Coronary artery (tissue), 2 donors: ENCODE measurements around the gene RNPEPL1.
"Not testable (repeated sequence)": the region's sequence is repeated elsewhere in the genome, so short reads cannot be mapped to it uniquely, and the experiment has no call there.

Experiments
- DNase-seq: peaks from one replicate; pipeline ENCODE4 v3.0.0-alpha.2; 2017; ENCODE audit warnings: low spot score
- H3K27ac ChIP-seq, 2 donors: fragments of 200-600 bp; sonication (generic); one replicate each; pipeline ENCODE4 v1.5.1; 2016 to 2019
- H3K4me3 ChIP-seq: fragments of 200-600 bp; sonication (generic); 2 replicates; pipeline ENCODE4 v1.5.1; 2016; ENCODE audit warnings: mild to moderate bottlenecking, moderate library complexity
- CTCF ChIP-seq: fragments of 200-600 bp; sonication (generic); IDR thresholded peaks from one replicate; pipeline ENCODE4 v1.5.1; 2019; ENCODE audit warnings: antibody characterized with exemption

RNPEPL1 gene

GRCh38 chr2:240560480-240561324 is 7.6 kb upstream of the RNPEPL1 start:
- Histone ChIP-seq H3K27ac (peak overlapping the region; percentile 95 to 98), H3K4me3 (peak overlapping the region; percentile 93)
- TF ChIP-seq CTCF = no peak
- peak; percentile 99 for DNase-seq

- no peak for DNase-seq
- no peak for TF ChIP-seq CTCF
- H3K4me3 ChIP-seq = peak overlapping the region; percentile 93
These were observed 6.8 kb upstream of the RNPEPL1 start for GRCh38 chr2:240561325-240561971.

GRCh38 chr2:240563231-240563630 is 5.1 kb upstream of the RNPEPL1 start:
- H3K4me3 ChIP-seq, DNase-seq, H3K27ac ChIP-seq: not testable (repeated sequence)

More at GRCh38 chr2:240561325-240561971, 6.8 kb upstream of the RNPEPL1 start:
- H3K27ac ChIP-seq = peak overlapping the region; percentile 59 to 98

GRCh38 chr2:240563951-240564560 is 4.2 kb upstream of the RNPEPL1 start:
- DNase-seq = peak; percentile 41
- TF ChIP-seq CTCF = no peak
- H3K4me3 ChIP-seq = no peak overlapping the region
- H3K27ac ChIP-seq = no peak overlapping the region

GRCh38 chr2:240564561-240565332 is 3.5 kb upstream of the RNPEPL1 start:
- peak overlapping the region in 1 of 2 donors; percentile 99 for H3K27ac ChIP-seq
- peak overlapping the region; percentile 79 for H3K4me3 ChIP-seq
- DNase-seq = peak; percentile 55
- no peak for TF ChIP-seq CTCF

- Histone ChIP-seq H3K4me3 (peak overlapping the region; percentile 79), H3K27ac (peak overlapping the region; percentile 51 to 99)
- DNase-seq = peak; percentile 88
These were observed 2.7 kb upstream of the RNPEPL1 start for GRCh38 chr2:240565333-240566202.

More at GRCh38 chr2:240565333-240566202, 2.7 kb upstream of the RNPEPL1 start:
- no peak for TF ChIP-seq CTCF
